Measurements from ENCODE around the gene SVOP. TPM values are rescaled to one million over a fixed set of nuclear protein-coding genes. Genes with fewer than 3 reads are reported as not detected.

Gene SVOP
- total RNA-seq, 1 experiment from 2014 or later: 0.47 TPM

DNA sequence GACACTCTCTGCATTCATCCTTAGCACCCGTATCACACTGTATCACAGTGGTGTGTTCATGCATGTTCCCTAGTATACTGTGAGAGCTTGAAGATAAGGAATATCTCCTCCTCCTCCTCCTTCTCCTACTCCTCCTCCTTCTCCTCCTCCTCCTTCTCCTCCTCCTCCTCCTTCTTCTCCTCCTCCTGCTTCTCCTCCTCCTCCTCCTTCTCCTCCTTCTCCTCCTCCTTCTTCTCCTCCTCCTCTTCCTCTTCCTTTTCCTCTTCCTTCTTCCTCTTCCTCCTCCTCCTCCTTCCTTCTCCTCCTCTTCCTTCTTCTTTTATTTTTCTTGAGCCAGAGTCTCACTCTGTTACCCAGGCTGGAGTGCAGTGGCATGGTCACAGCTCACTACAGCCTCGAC lies 113.9 kb downstream of the SVOP start (continued):
- no peak for TF ChIP-seq TCF7L2 (IDR thresholded peaks at IDR 0.05; ENCODE audit: borderline replicate concordance, extremely low read depth, insufficient read depth, insufficient read length)
- no peak for TF ChIP-seq SIN3A (IDR thresholded peaks at IDR 0.05; ENCODE audit: low read depth)
- TF ChIP-seq ZNF274 (IDR thresholded peaks at IDR 0.05; ENCODE audit: low read depth, low read length): no peak

DNA sequence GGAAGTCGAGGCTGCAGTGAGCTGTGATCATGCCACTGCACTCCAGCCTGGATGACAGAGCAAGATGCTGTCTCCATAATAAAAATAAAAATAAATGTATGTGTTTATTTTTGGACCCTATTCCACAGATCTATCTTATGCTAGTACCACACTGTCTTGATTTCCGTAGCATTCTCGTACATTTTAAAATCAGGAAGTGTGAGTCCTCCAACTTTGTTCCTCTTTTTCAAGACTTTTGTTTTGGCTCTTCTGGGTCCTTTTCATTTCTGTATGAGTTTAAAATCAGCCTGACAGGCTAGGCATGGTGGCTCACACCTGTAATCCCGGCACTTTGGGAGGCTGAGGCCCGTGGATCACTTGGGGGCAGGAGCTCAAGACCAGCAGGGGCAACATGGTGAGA lies 115.1 kb downstream of the SVOP start:
- ChIA-PET CTCF (no interaction called here), RAD21 (ENCODE audit: low non-redundant PET in 1 of 2, low total read pairs in 2 of 2, uncharacterized antibody in 2 of 2, unreplicated experiment in 2 of 2) (no interaction called here), POLR2A (no interaction called here)
- no peaks in the 10 kb centered on the region for H3K79me2 ChIP-seq (ENCODE audit: insufficient read depth, low read length)
- no TSS peak for BruUV-seq (replicated peaks)
- intact Hi-C loops (cut with micrococcal nuclease): no loop called here
- H2AFZ ChIP-seq (ENCODE audit: low read depth, low read length, poor library complexity, severe bottlenecking): no peak overlapping the region
- H3K9me3 ChIP-seq (ENCODE audit: control insufficient read depth in 1 of 2, insufficient read depth in 1 of 2, low read depth in 1 of 2, low read length in 2 of 2): no peaks in the 10 kb centered on the region
- H4K20me1 ChIP-seq (ENCODE audit: insufficient read depth): no peaks in the 10 kb centered on the region
- H3K9ac ChIP-seq (ENCODE audit: low read length): no peak overlapping the region
- ATAC-seq: no peak
- H3K36me3 ChIP-seq (ENCODE audit: control insufficient read depth in 1 of 2, insufficient read depth in 2 of 2, low read length in 2 of 2): no peaks in the 10 kb centered on the region
- no peak overlapping the region for H3K27ac ChIP-seq (ENCODE audit: low read depth, low read length)
- no peak for DNase-seq (ENCODE audit: low read depth, low spot score)
- no peak for TF ChIP-seq EZH2phosphoT487 (IDR thresholded peaks at IDR 0.05; ENCODE audit: borderline replicate concordance)
- TF ChIP-seq JUND (IDR thresholded peaks at IDR 0.05): no peak
- TF ChIP-seq ELF1 (IDR thresholded peaks at IDR 0.05; ENCODE audit: borderline replicate concordance, low read depth): no peak
- no peak for TF ChIP-seq EGR1 (IDR thresholded peaks at IDR 0.05; ENCODE audit: low read depth)
- peaks cover 0 to 6% of the 10 kb centered on the region in 2 experiments; a peak in 1 of 4 replicates for H3K4me1 ChIP-seq (ENCODE audit: control insufficient read depth in 1 of 2, insufficient read depth in 2 of 2, low read length in 2 of 2)
- H3K4me3 ChIP-seq (replicated peaks in 1 of 2; ENCODE audit: low read depth in 1 of 2, low read length in 2 of 2): no peak overlapping the region
- no peaks in the 10 kb centered on the region for H3K9me2 ChIP-seq (ENCODE audit: insufficient read depth)
- 0 out of 2 replicates have a peak, but pooled peaks cover 4% of the 10 kb centered on the region for H3K27me3 ChIP-seq (ENCODE audit: insufficient read depth, low read length)
- no peak overlapping the region for H3K4me2 ChIP-seq (ENCODE audit: low read length)

DNA sequence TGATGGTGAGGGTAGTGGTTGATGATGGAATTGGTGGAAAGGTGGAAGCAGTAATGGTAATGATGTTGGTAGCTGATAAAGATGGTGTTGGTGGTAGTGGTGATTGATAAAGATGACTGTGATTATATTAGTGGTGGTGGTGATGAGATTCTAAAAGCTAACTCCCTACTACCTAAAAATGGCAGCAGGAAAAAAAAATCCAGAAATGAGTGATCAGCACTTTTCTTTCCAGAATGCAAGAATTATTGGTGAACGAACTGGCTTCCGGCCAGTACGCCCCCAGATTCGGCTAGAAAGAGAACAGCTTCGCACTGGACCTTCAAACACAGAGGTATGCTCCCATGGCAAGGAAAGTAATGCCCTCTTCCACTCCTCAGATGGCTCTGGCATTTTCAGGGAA lies 121.7 kb downstream of the SVOP start:
- H3K9ac ChIP-seq (ENCODE audit: low read length): no peak overlapping the region
- peaks cover 15% of the 10 kb centered on the region; the same call in 1 of the 2 replicates for H3K27me3 ChIP-seq (ENCODE audit: insufficient read depth, low read length)
- TF ChIP-seq CEBPB (IDR thresholded peaks at IDR 0.05; ENCODE audit: low read depth) (no peak), SP1 (IDR thresholded peaks at IDR 0.05; ENCODE audit: low read depth) (no peak), ZFX (IDR thresholded peaks at IDR 0.05) (no peak), YY1 (IDR thresholded peaks at IDR 0.05; ENCODE audit: extremely low read depth, insufficient replicate concordance, low read depth, low read length) (no peak), EZH2 (IDR thresholded peaks at IDR 0.05) (no peak), SRF (IDR thresholded peaks at IDR 0.05; ENCODE audit: low read depth) (no peak)
- TF ChIP-seq, protein P1, sequence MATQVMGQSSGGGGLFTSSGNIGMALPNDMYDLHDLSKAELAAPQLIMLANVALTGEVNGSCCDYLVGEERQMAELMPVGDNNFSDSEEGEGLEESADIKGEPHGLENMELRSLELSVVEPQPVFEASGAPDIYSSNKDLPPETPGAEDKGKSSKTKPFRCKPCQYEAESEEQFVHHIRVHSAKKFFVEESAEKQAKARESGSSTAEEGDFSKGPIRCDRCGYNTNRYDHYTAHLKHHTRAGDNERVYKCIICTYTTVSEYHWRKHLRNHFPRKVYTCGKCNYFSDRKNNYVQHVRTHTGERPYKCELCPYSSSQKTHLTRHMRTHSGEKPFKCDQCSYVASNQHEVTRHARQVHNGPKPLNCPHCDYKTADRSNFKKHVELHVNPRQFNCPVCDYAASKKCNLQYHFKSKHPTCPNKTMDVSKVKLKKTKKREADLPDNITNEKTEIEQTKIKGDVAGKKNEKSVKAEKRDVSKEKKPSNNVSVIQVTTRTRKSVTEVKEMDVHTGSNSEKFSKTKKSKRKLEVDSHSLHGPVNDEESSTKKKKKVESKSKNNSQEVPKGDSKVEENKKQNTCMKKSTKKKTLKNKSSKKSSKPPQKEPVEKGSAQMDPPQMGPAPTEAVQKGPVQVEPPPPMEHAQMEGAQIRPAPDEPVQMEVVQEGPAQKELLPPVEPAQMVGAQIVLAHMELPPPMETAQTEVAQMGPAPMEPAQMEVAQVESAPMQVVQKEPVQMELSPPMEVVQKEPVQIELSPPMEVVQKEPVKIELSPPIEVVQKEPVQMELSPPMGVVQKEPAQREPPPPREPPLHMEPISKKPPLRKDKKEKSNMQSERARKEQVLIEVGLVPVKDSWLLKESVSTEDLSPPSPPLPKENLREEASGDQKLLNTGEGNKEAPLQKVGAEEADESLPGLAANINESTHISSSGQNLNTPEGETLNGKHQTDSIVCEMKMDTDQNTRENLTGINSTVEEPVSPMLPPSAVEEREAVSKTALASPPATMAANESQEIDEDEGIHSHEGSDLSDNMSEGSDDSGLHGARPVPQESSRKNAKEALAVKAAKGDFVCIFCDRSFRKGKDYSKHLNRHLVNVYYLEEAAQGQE (IDR thresholded peaks at IDR 0.05; ENCODE audit: low read depth): no peak
- TF ChIP-seq, protein P2, sequence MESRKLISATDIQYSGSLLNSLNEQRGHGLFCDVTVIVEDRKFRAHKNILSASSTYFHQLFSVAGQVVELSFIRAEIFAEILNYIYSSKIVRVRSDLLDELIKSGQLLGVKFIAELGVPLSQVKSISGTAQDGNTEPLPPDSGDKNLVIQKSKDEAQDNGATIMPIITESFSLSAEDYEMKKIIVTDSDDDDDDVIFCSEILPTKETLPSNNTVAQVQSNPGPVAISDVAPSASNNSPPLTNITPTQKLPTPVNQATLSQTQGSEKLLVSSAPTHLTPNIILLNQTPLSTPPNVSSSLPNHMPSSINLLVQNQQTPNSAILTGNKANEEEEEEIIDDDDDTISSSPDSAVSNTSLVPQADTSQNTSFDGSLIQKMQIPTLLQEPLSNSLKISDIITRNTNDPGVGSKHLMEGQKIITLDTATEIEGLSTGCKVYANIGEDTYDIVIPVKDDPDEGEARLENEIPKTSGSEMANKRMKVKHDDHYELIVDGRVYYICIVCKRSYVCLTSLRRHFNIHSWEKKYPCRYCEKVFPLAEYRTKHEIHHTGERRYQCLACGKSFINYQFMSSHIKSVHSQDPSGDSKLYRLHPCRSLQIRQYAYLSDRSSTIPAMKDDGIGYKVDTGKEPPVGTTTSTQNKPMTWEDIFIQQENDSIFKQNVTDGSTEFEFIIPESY (IDR thresholded peaks at IDR 0.05; ENCODE audit: extremely low read depth, insufficient replicate concordance, low read length): no peak
- intact Hi-C loops (cut with micrococcal nuclease): no loop called here
- no peaks in the 10 kb centered on the region for H3K4me1 ChIP-seq (ENCODE audit: control insufficient read depth in 1 of 2, insufficient read depth in 2 of 2, low read length in 2 of 2)
- POLR2A ChIA-PET: no interaction called here
- no peaks in the 10 kb centered on the region for H3K79me2 ChIP-seq (ENCODE audit: insufficient read depth, low read length)
- no peak overlapping the region for H2AFZ ChIP-seq (ENCODE audit: low read depth, low read length, poor library complexity, severe bottlenecking)
- BruUV-seq (replicated peaks): no TSS peak
- H3K36me3 ChIP-seq (ENCODE audit: control insufficient read depth in 1 of 2, insufficient read depth in 2 of 2, low read length in 2 of 2): no peaks in the 10 kb centered on the region
- no peak overlapping the region for H3K4me3 ChIP-seq (replicated peaks in 1 of 2; ENCODE audit: low read depth in 1 of 2, low read length in 2 of 2)
- RAD21 ChIA-PET (ENCODE audit: low non-redundant PET in 1 of 2, low total read pairs in 2 of 2, uncharacterized antibody in 2 of 2, unreplicated experiment in 2 of 2): no interaction called here
- H4K20me1 ChIP-seq (ENCODE audit: insufficient read depth): no peaks in the 10 kb centered on the region
- H3K9me3 ChIP-seq (ENCODE audit: control insufficient read depth in 1 of 2, insufficient read depth in 1 of 2, low read depth in 1 of 2, low read length in 2 of 2): no peaks in the 10 kb centered on the region; a peak in 1 of 4 replicates
- no peak overlapping the region for H3K27ac ChIP-seq (ENCODE audit: low read depth, low read length)
- CTCF ChIA-PET: no interaction called here
- H3K4me2 ChIP-seq (ENCODE audit: low read length): no peak overlapping the region
- no peaks in the 10 kb centered on the region for H3K9me2 ChIP-seq (ENCODE audit: insufficient read depth)
- no peak for ATAC-seq
- no peak for DNase-seq (ENCODE audit: low read depth, low spot score)

Measured in HCT116 (cell line).